NCI-H2196 treated with DMSO at 0.1 percent for 48 hours (cell line): ENCODE measurements around the gene XBP1.
A peak's percentile ranks its signal among the peaks of the same experiment; 100 is the strongest.
"Not testable (repeated sequence)": the region's sequence is repeated elsewhere in the genome, so short reads cannot be mapped to it uniquely, and the experiment has no call there.

Experiments used
- DNase-seq: peaks from one replicate; lab custom pipeline; 2025; ENCODE audit not compliant: unreplicated experiment; lab: John Stamatoyannopoulos, UW

The XBP1 gene

GRCh38 chr22:28819253-28820096 is 19.1 kb upstream of the XBP1 start:
- no peak for DNase-seq

GRCh38 chr22:28817919-28818859 is 17.8 kb upstream of the XBP1 start:
- DNase-seq, result peak; percentile 42

- DNase-seq, result no peak
Observed at GRCh38 chr22:28817064-28817463, 16.7 kb upstream of the XBP1 start.

GRCh38 chr22:28815729-28816128 is 15.4 kb upstream of the XBP1 start:
- no peak for DNase-seq

DNA sequence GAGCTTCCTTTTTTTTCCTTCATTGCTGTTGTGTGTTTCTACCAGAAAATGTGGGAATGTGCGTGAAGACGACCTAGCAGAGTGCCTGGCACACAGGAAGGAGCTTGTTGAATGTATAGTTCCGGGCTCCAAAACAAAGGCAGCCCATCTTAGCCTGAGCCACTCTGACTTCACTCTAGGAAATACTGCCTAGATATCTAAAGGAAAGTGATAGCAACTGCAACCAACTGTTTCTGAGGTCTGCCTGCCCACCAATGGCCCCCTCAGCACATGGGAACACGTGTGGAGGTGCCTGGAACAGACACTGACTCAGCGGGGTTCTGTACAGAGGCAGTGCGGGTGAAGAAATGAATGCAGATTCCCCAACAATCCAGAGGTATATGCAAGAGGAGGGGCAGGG is 14.7 kb upstream of the XBP1 start:
- DNase-seq, result no peak

DNA sequence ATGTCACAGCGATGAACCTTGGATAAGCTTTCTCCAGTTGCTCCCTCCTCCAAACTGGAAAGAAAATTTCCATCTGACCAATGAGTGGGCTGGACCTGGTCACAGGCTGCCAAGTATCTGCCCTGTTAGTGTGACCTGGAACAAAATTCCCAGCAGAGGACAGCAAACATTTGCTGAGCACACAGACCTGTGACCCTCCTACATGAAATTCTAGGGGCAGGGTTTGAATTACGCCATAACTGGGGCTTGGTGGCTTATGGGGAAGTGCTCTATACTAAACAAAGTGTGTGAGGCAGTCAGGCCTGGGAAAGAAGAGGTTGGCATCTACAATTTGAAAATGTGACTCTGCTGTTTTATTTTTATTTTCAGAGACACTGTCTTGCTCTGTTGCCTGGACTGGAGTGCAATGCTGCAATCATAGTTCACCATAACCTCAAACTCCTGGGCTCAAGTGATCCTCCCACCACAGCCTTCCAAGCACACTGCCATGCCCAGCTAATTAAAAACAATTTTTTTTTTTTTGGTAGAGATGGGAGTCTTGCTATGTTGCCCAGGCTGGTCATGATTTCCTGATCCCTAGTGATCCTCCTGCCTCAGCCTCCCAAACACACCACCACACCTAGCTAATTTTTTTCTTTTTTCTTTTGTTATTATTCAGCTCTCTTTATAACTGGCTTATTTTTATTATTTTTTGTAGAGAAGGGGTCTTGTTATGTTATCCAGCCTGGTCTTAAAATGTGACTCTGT is 13.6 kb upstream of the XBP1 start:
- DNase-seq, result no peak

DNA sequence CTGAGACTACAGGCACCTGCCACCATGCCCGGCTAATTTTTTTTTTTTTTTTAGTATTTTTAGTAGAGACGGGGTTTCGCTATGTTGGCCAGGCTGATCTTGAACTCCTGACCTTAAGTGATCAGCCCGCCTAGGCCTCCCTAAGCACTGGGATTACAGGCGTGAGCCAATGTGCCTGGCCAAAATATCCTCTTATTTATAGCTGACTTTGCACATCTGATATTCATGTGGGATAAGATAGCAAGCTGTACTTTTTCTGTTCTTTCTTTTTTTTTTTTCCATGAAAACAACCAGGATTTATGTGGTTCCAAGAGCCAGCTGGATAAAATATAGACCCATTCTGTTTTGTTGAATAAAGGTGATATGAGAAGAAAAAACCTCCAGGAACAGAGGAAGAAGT is 12.1 kb upstream of the XBP1 start:
- no peak for DNase-seq

GRCh38 chr22:28810821-28811491 is 10.6 kb upstream of the XBP1 start:
- no peak for DNase-seq

DNA sequence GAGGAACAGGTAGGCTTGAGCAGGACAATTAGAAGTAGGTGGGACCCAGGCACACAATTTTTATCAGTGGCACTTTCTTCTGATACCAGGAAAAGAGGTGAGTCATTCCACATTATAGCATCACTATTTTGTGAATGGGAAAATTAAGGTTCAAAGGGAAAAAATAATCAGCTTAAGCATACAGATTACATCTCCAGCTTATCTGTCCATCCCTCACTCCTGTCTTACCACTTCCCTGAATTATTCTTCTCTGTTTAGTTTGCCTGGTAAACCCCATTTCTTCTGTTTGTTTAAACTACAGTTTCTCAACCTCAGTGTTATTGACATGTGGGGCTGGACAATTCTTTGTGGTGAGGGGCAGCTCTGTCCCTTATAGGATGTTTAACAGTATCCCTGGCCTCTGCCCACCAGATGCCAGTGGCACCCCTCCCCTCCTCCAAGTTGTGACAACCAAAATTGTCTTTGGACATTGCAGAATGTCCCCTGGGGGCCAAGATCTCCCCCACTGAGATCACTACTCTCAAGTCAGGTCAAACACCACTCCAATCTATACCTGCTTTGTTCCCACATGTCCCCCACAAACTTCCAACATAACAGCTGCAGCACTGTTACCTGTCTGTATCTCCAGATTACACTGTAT is 8.5 kb upstream of the XBP1 start:
- DNase-seq, result no peak

DNA sequence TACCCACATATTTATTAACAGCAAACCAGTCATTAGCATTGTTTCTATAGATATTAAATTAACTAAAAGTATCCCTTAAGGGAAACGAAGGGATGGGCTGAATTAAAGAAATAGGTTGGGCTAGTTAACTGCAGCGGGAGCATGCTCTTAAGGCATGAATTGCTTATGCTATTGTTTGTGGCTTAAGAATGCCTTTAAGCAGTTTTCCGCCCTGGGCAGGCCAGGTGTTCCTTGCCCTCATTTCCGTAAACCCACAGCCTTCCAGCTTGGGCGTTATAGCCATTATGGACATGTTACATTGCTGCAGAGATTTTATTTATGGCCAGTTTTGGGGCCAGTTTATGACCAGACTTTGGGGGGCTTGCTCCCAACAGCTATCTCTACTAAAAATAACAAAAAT is 5.1 kb upstream of the XBP1 start:
- DNase-seq, result not testable (repeated sequence)

GRCh38 chr22:28802595-28803123 is 2.3 kb upstream of the XBP1 start:
- DNase-seq, result no peak

- DNase-seq, result no peak
Observed at GRCh38 chr22:28801845-28802594, 1.7 kb upstream of the XBP1 start.

GRCh38 chr22:28799606-28800307 is 612 bp downstream of the XBP1 start:
- DNase-seq, result no peak

DNA sequence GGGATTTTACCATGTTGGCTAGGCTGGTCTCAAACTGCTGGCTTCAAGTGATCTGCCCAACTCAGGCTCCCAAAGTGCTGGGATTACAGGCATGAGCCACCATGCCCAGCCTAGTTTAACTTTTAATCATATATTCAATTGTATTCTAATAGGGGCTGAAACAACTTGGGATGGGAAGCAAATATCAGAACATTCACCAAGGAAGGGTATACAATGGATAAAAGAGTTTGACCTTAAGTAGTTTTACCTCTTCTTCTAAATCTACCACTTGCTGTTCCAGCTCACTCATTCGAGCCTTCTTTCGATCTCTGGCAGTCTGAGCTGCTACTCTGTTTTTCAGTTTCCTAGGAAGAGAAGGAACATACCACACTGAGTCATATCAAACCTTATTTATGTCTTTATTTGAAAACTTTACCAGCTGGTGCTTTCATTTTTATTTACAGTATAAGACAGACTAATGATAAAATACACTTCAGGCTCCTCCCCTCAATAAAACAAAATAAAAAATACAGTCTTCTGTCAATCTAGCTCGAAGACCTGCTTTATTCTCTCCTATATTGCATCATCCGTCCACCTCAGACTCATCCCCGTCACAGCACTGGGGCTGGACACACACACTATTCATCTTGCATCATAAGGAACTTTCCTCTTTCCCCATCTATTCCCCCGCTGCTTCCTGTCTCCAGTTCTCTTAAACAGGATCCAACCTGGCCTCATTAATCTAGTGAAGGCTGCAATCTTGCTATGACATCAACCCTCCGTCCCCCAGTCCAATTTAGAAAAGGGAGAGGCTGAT is 1.4 kb downstream of the XBP1 start:
- no peak for DNase-seq

GRCh38 chr22:28795932-28796856 is 4.2 kb downstream of the XBP1 start:
- no peak for DNase-seq

GRCh38 chr22:28795071-28795693 is 5.2 kb downstream of the XBP1 start:
- DNase-seq, result no peak
